Fibroblast of the aortic adventitia (primary cell): ENCODE measurements around the gene ESPL1. TPM values are rescaled to one million over a fixed set of nuclear protein-coding genes. Genes with fewer than 3 reads are reported as not detected.

Source experiments
- DNase-seq: peaks from one replicate; pipeline ENCODE4 v3.0.0-alpha.2; 2010; ENCODE audit warnings: low read depth
- H3K4me3 ChIP-seq: 2 replicates; pipeline ENCODE4 v1.5.1; 2011; ENCODE audit warnings: low read depth, mild to moderate bottlenecking, control low read depth, low read length, moderate library complexity
- CTCF ChIP-seq: IDR thresholded peaks from 2 replicates; pipeline ENCODE4 v1.5.1; 2011; ENCODE audit warnings: mild to moderate bottlenecking, low read length, control low read depth, inconsistent platforms; ENCODE audit not compliant: insufficient read depth
- total RNA-seq: library from RNA; depleted of rRNA; stranded (reverse); fragments of >200 nt; gene quantifications from 2 replicates; pipeline ENCODE4 v1.2.3, GENCODE V29; 2012; ENCODE audit warnings: low replicate concordance

Gene ESPL1
- total RNA-seq, 1 donor, result 13.5 TPM

GRCh38 chr12:53258541-53259539 is 9.3 kb upstream of the ESPL1 start:
- H3K4me3 ChIP-seq, result no peak overlapping the region
- no peak for TF ChIP-seq CTCF

GRCh38 chr12:53259891-53260290 is 8.2 kb upstream of the ESPL1 start:
- no peak for TF ChIP-seq CTCF
- DNase-seq, result no peak
- H3K4me3 ChIP-seq, result no peak overlapping the region

More at GRCh38 chr12:53258541-53259539, 9.3 kb upstream of the ESPL1 start:
- no peak for DNase-seq

- TF ChIP-seq CTCF, result no peak
- H3K4me3 ChIP-seq, result no peak overlapping the region
- DNase-seq, result no peak
Measured at GRCh38 chr12:53265783-53266182, 2.3 kb upstream of the ESPL1 start.

GRCh38 chr12:53267306-53267998 is 647 bp upstream of the ESPL1 start:
- TF ChIP-seq CTCF, result no peak
- DNase-seq, result no peak
- H3K4me3 ChIP-seq, result peak overlapping the region; percentile 92

- H3K4me3 ChIP-seq, result peak overlapping the region; percentile 92
- no peak for TF ChIP-seq CTCF
- no peak for DNase-seq
Measured at GRCh38 chr12:53268630-53269562, 797 bp downstream of the ESPL1 start.

- no peak for DNase-seq
- no peak overlapping the region for H3K4me3 ChIP-seq
- no peak for TF ChIP-seq CTCF
Measured at GRCh38 chr12:53274445-53274844, 6.3 kb downstream of the ESPL1 start.
